Rectal smooth muscle tissue (tissue), 1 donor: ENCODE measurements around the gene SGTA.
"Not testable (repeated sequence)": the region's sequence is repeated elsewhere in the genome, so short reads cannot be mapped to it uniquely, and the experiment has no call there.

Experiments used
- H3K27ac ChIP-seq: one replicate; pipeline ENCODE4 v1.7.0; 2013; ENCODE audit warnings: low read depth, low read length, inconsistent platforms
- H3K27me3 ChIP-seq: one replicate; pipeline ENCODE4 v1.7.0; 2013; ENCODE audit warnings: low read length; ENCODE audit not compliant: control insufficient read depth, insufficient read depth
- H3K36me3 ChIP-seq: one replicate; pipeline ENCODE4 v1.7.0; 2013; ENCODE audit warnings: low read length; ENCODE audit not compliant: control insufficient read depth, insufficient read depth
- H3K4me1 ChIP-seq: one replicate; pipeline ENCODE4 v1.7.0; 2013; ENCODE audit warnings: low read length; ENCODE audit not compliant: control insufficient read depth, insufficient read depth
- H3K4me3 ChIP-seq: one replicate; pipeline ENCODE4 v1.7.0; 2013; ENCODE audit warnings: low read length
- H3K9ac ChIP-seq: one replicate; pipeline ENCODE4 v1.7.0; 2013; ENCODE audit warnings: low read length

The SGTA gene

DNA sequence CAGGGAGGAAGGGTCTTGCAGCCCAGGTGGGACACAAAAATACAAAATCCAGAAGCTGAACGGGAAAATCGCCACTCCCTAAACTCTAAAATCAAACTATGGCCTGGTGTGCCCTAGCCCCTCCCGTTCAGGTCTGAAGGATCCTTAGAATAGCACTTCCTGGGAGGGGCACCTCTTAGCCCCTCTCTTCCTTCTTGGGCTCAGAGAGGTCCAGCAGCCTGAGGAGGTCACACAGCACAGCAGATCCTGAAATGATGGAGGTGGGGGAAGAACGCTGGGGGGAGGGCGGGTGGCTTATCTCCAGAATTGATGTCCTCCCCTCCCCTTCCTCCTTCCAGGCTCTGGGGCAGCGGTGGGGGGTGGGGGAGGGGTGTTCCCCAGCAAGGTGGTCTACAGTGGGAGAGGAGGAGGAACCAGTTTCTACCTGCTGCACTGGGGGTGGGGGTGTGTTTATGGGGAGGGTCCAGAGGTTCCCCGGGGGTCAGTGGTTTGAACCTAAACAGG, 63.8 kb downstream of the SGTA start:
- Histone ChIP-seq H3K36me3 (no peaks in the 10 kb centered on the region), H3K27me3 (peaks cover 23% of the 10 kb centered on the region), H3K27ac (no peak overlapping the region), H3K4me1 (peaks cover 5% of the 10 kb centered on the region), H3K4me3 (no peak overlapping the region), H3K9ac (no peak overlapping the region)

DNA sequence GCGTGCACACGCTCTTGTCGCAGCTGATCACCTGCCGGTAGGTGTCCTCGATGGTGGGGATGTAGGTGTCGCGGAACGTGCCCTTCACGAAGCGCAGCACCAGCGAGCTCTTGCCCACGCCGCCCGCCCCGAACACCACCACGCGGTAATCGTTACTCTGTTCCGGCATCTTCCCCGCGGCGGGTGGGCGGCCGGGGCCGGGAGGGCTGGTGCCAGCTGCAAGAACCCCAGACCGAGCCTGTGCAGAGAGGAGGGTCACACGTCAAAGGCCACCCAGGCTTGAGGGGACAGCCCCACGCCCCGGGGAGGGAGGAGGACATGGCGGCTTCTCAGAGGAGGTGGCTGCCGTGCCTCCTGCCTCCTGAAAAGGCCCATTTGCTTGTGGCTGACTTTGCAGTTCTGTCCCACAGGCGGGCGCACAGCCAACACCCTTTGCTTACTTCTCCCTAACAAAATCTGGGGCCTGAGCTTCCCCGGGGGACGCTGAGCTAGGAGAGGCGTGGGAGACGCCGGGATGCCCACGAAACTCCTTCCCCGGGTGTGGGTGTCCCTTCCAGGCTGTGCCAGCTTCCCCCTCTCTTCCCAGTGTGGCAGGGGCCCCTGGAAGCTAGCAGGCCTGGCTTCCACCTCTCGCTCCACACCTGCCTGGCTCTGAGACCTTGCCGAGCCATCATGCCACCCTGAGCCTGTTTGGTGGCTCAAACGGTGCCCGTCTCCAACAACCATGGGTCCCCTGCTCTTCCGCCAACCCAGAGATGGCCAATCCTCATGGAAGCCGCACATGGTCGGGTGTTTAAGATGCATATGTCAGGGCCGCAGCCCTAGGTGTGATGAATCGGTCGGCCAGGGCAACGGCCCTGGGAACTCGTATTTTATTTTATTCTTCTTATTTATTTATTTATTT, 65.2 kb downstream of the SGTA start:
- Histone ChIP-seq H3K4me1 (no peaks in the 10 kb centered on the region), H3K9ac (no peak overlapping the region), H3K4me3 (no peak overlapping the region), H3K27ac (no peak overlapping the region), H3K27me3 (peaks cover 20% of the 10 kb centered on the region), H3K36me3 (no peaks in the 10 kb centered on the region)

DNA sequence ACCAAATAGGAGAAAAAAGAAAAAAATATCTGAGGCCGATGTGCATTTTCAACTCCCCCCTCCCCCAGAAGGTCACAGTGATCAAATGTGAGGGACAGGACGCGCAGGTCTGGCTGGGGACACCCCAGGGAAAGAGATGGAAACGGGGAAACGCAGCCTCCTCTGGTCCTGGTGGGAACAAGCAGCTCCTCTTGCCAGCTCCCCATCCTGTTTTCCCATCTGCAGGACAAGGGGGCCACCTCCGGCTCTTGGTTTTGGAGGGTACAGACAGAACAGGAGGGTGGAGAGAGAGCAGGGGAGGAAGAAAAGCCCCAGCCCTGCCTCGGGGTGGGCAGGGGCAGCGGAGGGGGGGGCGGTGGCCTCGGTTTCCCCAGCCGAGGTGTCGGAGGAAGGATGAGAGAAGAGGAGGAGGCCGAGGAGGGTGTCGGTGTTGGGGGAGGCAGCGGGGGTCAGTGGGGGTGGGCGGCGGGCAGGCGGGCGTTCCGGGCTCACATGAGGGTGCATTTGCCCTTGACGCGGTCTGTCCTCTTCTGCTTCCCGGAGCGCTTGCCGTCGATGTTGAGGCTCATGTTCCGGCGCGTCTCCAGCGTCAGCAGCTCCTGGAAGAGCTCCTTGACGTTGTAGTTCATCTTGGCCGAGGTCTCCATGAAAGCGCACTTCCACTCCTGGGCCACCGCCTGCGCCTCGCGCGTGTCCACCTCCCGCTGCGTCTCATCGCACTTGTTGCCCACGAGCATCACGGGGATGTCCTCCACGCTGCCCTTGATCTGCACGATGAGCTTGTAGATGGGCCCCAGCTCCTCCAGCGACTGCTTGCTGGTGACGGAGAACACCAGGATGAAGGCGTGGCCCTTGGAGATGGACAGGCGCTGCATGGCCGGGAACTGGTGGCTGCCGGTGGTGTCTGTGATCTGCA, 66.1 kb downstream of the SGTA start:
- Histone ChIP-seq H3K4me1 (no peaks in the 10 kb centered on the region), H3K9ac (no peak overlapping the region), H3K27ac (no peak overlapping the region), H3K4me3 (no peak overlapping the region), H3K36me3 (no peaks in the 10 kb centered on the region), H3K27me3 (peaks cover 15% of the 10 kb centered on the region)

DNA sequence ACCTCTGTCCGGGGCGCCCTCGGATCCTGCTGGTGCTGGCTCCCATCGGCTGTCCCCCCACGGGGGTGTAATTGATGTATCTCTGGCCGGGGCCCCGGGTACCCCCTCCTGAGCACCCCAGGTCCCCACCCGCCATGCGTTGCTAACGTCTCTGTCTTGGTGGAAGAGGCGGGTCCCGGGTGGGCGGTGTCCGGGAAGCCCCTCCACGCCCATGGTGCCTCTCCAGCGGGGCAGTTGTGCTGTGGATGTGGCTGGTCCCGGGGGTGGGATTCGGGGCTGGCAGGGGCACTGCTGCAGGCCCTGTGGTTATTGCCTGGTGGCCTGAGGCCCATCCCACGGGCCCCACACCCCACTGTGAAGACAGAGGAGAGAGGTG, 66.8 kb downstream of the SGTA start:
- Histone ChIP-seq H3K4me1 (no peaks in the 10 kb centered on the region), H3K27ac (no peak overlapping the region), H3K27me3 (peaks cover 9% of the 10 kb centered on the region), H3K4me3 (no peak overlapping the region), H3K36me3 (no peaks in the 10 kb centered on the region), H3K9ac (no peak overlapping the region)

DNA sequence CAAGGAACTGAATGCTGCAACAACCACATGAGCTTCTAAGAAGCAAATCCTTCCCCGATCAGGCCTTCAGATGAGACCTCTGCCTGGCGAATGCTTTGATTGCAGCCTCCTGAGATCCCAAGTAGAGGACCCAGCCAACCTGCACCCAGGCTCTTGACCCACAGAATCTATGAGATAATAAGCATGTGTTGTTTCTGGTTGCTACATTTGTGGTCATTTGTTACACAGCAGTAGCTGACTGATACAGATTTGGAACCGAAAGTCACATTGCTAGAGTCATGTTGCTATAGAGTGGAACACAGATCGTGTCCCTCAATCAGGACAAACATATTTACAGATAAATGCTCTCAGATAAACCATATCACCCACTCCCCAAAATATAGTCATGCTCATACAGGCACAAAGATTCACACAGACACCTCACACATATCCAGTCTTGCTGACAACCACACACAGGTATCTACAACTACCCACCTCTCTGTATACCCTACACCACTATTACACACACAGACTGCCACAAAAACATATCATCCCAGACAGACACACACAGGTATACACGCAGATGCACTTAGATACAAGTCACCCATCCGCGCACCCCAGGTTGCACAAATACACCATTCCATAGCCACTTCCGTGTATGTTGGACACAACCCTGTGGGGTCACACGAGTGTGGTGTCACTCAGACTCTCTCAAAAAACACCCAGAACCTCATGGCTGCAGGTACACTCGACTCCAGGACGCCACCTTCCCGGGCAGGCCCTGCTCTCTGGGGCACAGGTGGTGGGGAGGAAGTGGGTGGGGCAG, 67.4 kb downstream of the SGTA start:
- Histone ChIP-seq H3K4me1 (no peaks in the 10 kb centered on the region), H3K9ac (no peak overlapping the region), H3K27ac (no peak overlapping the region), H3K27me3 (peaks cover 9% of the 10 kb centered on the region), H3K4me3 (no peak overlapping the region), H3K36me3 (no peaks in the 10 kb centered on the region)

DNA sequence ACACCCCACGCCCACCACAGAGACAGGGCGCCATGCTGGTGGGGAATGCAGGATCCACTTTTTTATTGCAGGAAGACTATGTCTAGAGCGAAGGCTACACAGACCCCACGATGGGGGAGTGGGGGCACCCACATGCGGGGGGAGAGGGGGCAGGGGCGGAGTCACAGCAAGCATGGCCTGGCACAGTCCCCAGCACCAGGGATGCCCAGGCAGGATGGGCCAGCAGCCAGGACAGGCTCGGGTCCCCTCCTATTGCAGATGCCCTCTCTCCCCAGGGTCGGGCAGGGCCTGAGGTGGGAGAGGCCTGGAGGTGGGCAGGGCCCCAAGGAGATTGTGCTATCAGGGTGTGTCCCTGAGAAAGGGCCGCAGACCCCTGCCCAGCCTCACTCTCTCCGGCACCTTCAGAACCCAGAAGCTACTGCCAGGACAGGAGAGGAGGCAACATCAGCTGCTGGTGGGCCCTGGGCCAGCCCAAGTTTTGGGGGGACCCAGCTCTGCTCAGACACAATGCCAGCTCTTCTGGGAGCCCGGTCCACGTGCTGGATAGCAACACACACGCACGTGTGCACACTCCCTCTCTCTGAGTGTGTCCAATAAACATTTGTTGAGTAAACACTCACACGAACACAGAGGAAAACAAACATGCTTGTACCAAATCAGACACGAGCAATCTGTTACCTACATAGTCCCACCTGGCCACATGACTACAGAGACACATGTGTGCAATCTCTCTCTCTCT, 68.4 kb downstream of the SGTA start:
- Histone ChIP-seq H3K36me3 (no peaks in the 10 kb centered on the region), H3K9ac (no peak overlapping the region), H3K4me3 (no peak overlapping the region), H3K4me1 (no peaks in the 10 kb centered on the region), H3K27me3 (no peaks in the 10 kb centered on the region), H3K27ac (no peak overlapping the region)

DNA sequence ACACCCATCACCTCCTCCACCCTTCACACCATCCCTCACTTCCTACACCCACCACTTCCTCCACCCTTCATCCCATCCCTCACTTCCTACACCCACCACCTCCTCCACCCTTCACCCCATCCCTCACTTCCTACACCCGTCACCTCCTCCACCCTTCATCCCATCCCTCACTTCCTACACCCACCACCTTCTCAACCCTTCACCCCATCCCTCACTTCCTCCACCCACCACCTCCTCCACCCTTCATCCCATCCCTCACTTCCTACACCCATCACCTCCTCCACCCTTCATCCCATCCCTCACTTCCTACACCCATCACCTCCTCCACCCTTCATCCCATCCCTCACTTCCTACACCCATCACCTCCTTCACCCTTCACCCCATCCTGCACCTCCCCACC, 69.0 kb downstream of the SGTA start:
- H3K36me3 ChIP-seq, H3K9ac ChIP-seq, H3K4me3 ChIP-seq, H3K27me3 ChIP-seq, H3K27ac ChIP-seq, H3K4me1 ChIP-seq: not testable (repeated sequence)

DNA sequence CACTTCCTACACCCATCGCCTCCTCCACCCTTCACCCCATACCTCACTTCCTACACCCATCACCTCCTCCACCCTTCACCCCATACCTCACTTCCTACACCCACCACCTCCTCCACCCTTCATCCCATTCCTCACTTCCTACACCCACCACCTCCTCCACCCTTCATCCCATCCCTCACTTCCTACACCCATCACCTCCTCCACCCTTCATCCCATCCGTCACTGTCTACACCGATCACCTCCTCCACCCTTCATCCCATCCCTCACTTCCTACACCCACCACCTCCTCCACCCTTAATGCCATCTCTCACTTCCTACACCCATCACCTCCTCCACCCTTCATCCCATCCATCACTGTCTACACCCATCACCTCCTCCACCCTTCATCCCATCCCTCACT, 69.9 kb downstream of the SGTA start:
- not testable (repeated sequence) for H3K27ac ChIP-seq, H3K4me3 ChIP-seq, H3K9ac ChIP-seq, H3K4me1 ChIP-seq, H3K36me3 ChIP-seq, H3K27me3 ChIP-seq

DNA sequence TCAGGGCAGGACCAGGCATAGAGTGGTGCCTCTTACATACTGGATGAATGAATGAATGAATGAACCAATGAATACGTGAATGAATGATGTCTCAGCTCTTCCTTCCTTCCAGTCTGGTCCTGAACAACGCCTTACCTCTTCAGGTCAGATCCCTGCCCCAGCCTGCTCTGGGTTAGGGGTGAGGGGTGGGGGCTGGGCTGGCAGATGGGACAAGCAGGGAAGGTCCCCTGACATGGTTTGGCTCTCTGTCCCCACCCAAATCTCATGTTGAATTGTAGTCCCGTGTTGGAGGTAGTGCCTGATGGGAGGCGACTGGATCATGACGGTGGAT, 71.2 kb downstream of the SGTA start:
- H3K36me3 ChIP-seq = no peaks in the 10 kb centered on the region
- H3K4me3 ChIP-seq = no peak overlapping the region
- no peaks in the 10 kb centered on the region for H3K4me1 ChIP-seq
- no peak overlapping the region for H3K9ac ChIP-seq
- no peak overlapping the region for H3K27ac ChIP-seq
- no peaks in the 10 kb centered on the region for H3K27me3 ChIP-seq

DNA sequence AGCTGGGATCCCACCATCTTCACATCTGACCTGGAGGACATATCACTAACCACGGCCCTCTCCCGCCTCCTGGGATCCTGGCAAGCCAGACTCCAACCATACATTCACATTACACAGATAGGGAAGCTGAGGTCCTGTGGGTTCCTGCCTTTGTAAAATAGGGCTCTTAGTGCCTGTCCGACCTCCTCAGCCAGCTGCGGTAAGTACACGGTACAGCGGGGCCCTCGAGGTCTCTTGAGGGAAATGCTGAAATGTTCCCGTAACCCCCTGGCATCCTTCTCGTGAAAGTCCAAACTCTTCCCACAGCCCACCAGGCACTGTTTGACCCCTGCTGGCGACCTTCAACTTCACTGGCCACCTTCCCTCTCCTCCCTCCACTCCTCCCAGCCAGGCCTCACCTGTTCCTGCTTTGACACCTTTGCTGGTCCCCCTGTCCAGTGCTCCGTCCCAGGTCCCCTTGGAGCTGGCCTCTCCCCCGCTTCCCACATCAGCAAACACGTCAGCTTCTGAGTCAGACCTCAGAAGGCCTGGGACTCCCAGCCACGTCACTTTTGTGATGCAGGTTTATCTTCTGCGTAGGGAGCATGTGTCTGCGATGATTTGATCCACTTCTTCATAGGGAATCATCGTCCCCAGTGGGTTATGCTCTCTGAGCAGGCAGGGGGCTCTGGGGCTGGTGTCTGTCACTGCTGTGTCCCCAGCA, 71.8 kb downstream of the SGTA start:
- Histone ChIP-seq H3K4me1 (no peaks in the 10 kb centered on the region), H3K27me3 (no peaks in the 10 kb centered on the region), H3K36me3 (no peaks in the 10 kb centered on the region), H3K4me3 (no peak overlapping the region), H3K27ac (no peak overlapping the region), H3K9ac (no peak overlapping the region)

DNA sequence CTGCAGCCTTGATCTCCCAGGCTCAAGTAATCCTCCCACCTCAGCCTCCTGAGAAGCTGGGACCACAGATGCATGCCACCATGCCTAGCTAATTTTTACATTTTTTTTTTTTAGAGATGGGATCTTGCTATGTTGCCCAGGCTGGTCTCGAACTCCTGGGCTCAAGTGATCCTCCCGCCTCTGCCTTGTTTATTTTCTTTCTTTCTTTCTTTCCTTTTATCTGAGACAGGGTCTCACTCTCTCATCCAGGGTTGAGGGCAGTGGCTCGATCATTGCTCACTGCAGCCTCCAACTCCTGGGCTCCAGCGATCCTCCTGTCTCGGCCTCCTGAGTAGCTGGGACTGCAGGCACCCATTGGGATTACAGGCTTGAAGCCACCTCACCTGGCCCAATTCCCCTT, 76.8 kb downstream of the SGTA start:
- Histone ChIP-seq H3K27ac (no peak overlapping the region), H3K27me3 (no peaks in the 10 kb centered on the region), H3K4me3 (no peak overlapping the region), H3K4me1 (no peaks in the 10 kb centered on the region), H3K36me3 (no peaks in the 10 kb centered on the region), H3K9ac (no peak overlapping the region)
